GM13977 (cell line): Measurements from ENCODE around the gene BAD.
A peak's percentile ranks its signal among the peaks of the same experiment; 100 is the strongest.

Source experiments
- DNase-seq: peaks from one replicate; pipeline ENCODE4 v3.0.0; 2012; ENCODE audit warnings: low spot score
- in situ Hi-C: fragments of 300-500 bp; cut with MboI; formaldehyde crosslinking; loops from one replicate; pipeline ENCODE4 v1.12.0; 2022; ENCODE audit warnings: low sequenced_read_pairs, low pct_unique_long_range_greater_than_20kb, mixed read lengths, inconsistent platforms; ENCODE audit not compliant: unreplicated experiment
- TF ChIP-seq, protein P1 (sequence below): IDR thresholded peaks from 2 replicates; pipeline ENCODE4 v1.5.1; 2012; ENCODE audit warnings: mild to moderate bottlenecking, control low read depth; ENCODE audit not compliant: insufficient read depth; ENCODE audit errors: extremely low read depth, missing control alignments

BAD gene

DNA sequence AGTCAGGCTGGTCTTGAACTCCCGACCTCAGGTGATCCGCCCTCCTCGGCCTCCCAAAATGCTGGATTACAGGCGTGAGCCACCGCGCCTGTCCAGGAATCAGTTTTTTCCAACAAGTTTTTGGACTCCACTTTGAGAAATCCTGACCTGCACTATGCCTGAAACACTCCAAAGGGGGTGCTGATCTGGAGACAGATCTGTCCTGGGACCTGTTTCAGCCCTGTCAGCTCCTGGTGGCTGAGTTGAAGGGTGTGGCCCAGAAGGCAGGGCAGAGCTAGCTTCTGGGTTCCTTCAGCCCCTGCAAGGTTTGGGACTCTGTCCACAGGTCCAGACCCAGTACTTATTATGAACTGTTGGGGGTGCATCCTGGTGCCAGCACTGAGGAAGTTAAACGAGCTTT, 52.9 kb downstream of the BAD start:
- in situ Hi-C loops: no loop called here
- TF ChIP-seq, protein P1, sequence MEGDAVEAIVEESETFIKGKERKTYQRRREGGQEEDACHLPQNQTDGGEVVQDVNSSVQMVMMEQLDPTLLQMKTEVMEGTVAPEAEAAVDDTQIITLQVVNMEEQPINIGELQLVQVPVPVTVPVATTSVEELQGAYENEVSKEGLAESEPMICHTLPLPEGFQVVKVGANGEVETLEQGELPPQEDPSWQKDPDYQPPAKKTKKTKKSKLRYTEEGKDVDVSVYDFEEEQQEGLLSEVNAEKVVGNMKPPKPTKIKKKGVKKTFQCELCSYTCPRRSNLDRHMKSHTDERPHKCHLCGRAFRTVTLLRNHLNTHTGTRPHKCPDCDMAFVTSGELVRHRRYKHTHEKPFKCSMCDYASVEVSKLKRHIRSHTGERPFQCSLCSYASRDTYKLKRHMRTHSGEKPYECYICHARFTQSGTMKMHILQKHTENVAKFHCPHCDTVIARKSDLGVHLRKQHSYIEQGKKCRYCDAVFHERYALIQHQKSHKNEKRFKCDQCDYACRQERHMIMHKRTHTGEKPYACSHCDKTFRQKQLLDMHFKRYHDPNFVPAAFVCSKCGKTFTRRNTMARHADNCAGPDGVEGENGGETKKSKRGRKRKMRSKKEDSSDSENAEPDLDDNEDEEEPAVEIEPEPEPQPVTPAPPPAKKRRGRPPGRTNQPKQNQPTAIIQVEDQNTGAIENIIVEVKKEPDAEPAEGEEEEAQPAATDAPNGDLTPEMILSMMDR: no peak
- DNase-seq: no peak

DNA sequence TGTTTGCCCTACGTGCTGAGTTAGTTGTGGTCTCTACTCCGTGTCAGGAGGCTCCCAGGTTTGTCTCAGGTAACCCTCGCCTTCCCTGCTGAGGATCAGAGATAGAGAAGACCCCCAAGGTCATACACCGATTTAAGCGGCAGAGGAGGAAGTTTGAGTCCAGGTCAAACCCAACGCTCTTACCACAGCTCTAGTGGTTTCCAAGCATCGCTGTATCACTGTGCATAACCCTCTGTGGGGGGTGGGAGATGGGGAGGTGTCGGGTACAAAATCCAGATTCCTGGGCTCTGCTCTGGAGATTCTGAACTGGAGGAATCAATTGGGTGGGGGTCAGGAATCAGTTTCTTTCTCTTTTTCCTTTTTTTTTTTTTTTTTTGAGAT, 53.5 kb downstream of the BAD start:
- in situ Hi-C loops: no loop called here
- TF ChIP-seq, protein P1: no peak
- DNase-seq: no peak

DNA sequence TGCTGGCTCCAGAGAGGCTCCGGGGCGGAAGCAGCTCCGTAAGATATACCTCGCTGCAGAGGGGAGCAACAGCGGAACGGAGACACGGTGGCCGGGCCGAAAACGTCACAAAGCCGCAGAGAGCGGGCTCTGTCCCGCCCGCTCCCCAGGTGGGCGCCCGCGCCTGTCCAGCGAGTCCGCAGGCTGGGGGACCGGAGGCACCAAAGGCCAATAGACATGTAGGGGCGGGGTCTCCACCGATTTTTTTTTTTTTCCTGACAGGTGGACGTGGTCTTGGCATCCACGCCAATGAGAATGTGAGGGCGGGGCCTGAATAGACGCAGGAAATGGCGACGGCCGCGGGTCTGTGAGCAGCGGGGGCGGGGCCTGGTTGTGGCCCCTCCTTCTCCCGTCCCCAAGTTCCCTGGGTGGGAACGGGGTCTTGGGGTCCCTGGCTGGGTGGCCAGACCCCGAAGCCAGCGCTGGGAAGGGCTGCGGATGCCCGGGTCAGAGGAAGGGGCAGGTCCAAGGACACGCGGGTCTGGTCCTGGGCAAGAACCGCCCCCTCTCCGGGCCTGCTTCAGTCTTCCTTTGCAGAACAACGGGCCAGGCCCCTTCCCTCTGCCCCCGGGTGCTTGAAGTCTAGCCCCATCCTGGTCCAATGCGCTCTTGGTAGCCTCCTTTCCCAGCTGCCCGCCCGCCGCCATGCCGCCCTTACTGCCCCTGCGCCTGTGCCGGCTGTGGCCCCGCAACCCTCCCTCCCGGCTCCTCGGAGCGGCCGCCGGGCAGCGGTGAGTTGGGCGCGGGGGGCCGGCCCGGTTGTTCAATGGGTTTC, 54.1 kb downstream of the BAD start, which contains the start of gene DNAJC4:
Gene DNAJC4, plus strand, starts transcription at position 378 of the 814 bp plus-strand sequence. Its CDS starts 307 bp downstream, at position 685.
- TF ChIP-seq, protein P1: no peak
- in situ Hi-C loops: no loop called here
- peak; percentile 93 for DNase-seq

DNA sequence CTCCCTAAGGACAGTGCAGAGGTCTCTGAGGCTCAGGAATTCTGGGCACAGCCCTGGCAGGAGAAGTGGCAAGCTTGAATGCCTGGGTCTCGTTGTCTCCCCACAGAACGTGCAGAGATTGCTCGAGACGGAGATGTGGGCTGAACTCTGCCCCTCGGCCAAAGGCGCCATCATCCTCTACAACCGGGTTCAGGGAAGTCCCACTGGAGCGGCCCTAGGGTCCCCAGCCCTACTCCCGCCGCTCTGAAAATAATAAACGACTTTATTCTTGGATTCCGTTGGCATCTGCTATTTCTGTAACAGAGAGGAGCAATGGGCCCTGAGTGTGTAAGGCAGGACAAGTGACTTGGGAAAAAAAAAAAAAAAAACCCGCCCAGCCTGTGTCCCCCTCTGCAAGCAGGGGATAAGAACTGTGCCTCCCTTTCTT, 54.7 kb downstream of the BAD start:
- TF ChIP-seq, protein P1: no peak
- DNase-seq: no peak
- in situ Hi-C loops: no loop called here

DNA sequence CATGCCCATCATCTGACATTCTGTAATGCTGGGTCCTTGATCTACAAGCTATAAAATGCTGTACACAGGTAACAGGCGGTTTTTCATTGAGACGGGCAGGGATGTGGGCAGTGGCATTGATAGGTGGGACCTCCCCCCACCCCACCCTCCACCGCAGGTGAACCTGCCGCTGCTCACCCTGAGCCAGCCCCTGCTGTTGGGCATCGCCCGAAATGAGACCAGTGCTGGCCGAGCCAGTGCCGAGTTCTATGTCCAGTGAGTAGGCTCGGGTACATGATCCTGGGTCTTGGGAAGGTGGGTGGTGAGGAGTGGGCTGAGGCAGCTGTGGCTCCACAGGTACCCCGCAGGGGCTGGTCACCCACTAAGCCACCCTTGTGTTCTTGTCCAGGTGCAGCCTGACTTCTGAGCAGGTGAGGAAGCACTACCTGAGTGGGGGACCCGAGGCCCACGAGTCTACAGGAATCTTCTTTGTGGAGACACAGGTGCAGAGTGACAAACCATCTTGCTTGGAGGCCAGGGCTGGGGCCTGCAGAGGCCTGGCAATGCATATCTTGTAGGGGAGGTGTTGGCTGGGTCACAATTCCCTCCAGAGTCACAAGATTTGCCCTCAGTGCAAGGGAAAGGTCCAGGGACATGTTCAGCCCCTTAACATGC, 55.2 kb downstream of the BAD start:
- TF ChIP-seq, protein P1: no peak
- in situ Hi-C loops: no loop called here
- DNase-seq: no peak

DNA sequence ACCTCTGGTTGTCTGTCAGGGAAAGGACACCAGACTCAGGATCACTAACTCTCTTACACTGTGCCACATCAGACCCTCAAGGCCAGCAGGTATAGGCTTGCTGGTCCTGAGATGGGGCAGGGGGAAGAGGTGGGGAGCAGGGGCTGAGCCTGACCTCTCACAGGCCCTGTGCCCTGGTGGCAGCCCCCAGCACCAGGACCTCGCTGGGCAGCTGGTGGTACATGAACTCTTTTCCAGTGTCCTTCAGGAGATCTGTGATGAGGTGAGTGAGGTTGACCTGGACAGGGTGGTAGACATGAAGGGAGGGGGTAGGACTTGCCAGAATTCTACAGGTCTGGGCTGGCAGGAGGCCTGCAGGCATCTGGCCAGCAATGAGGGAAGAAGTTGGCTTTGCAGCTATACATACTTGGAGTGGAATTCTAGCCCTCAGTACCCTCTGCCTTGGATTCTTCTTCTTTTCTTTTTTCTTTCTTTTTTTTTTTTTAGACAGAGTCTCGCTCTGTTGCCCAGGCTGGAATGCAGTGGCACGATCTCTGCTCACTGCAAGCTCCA, 57.0 kb downstream of the BAD start:
- DNase-seq: no peak
- TF ChIP-seq, protein P1: no peak
- in situ Hi-C loops: no loop called here
